C4-2B (cell line): ENCODE measurements around the gene ETF1.

Experiments used
- CTCF ChIP-seq: fragments of 450-650 bp; conservative IDR thresholded peaks from 2 replicates; pipeline ENCODE4 v1.5.1; 2017; ENCODE audit warnings: mild to moderate bottlenecking
- ZFX ChIP-seq: fragments of 450-650 bp; IDR thresholded peaks from 2 replicates; pipeline ENCODE4 v1.6.1; 2017

- TF ChIP-seq CTCF (no peak), ZFX (no peak)
Measured at GRCh38 chr5:138506370-138507306, 36.4 kb downstream of the ETF1 start.
